ENCODE results near the gene NEDD4L. TPM values are rescaled to one million over a fixed set of nuclear protein-coding genes. Genes with fewer than 3 reads are reported as not detected.

Gene NEDD4L
- total and polyA plus RNA-seq, 10 of the 15 experiments (the other 5 are each of a cell fraction or from before 2014, with no cell fraction given) = 7.4 to 24.0 (median 17.7) TPM

DNA sequence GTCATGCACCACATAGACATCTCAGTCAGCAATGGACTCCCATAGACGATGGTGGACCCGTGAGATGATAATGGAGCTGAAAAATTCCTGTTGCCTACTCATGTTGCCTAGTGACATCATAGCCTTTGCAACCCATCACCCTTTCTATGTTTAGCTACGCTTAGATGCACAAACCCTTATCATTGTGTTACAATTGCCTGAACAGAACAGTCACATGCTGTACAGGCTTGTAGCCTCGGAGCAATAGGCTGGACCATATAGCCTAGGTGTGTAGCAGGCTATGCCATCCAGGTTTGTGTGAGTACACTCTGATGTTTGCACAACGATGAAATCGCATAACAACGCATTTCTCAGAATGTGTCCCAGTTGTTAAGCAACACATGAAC is 363.2 kb downstream of the NEDD4L start:
- no TSS peak for BruUV-seq (replicated peaks)
- no peaks in the 10 kb centered on the region for H3K9me3 ChIP-seq (replicated peaks; ENCODE audit: control insufficient read depth, insufficient read depth, low read length)
- H3K79me2 ChIP-seq (ENCODE audit: control insufficient read depth, insufficient read depth, low read length) = no peaks in the 10 kb centered on the region
- H3K4me3 ChIP-seq = no peak overlapping the region
- no peak overlapping the region for H3K9ac ChIP-seq (ENCODE audit: control insufficient read depth, insufficient read depth, low read length)
- ChIA-PET SMC1A (ENCODE audit: uncharacterized antibody, unreplicated experiment) (interaction anchor here (1.5 kb wide), 1 partner anchor 357 kb away, joined by 3 read pairs; no protein-coding TSS in a partner anchor), RAD21 (ENCODE audit: unreplicated experiment) (no interaction called here), CTCF (interaction anchor here (1.1 to 1.4 kb wide), 3 partner anchors 84 to 361 kb away, joined by 3 to 5 read pairs (median 4); no protein-coding TSS in a partner anchor), POLR2A (no interaction called here)
- no peaks in the 10 kb centered on the region for H4K20me1 ChIP-seq (ENCODE audit: control insufficient read depth, insufficient read depth)
- DNase-seq (ENCODE audit: low read depth, low spot score) = no peak
- intact Hi-C loops (cut with micrococcal nuclease; ENCODE audit: unreplicated experiment) = no loop called here
- TF ChIP-seq, protein P1, sequence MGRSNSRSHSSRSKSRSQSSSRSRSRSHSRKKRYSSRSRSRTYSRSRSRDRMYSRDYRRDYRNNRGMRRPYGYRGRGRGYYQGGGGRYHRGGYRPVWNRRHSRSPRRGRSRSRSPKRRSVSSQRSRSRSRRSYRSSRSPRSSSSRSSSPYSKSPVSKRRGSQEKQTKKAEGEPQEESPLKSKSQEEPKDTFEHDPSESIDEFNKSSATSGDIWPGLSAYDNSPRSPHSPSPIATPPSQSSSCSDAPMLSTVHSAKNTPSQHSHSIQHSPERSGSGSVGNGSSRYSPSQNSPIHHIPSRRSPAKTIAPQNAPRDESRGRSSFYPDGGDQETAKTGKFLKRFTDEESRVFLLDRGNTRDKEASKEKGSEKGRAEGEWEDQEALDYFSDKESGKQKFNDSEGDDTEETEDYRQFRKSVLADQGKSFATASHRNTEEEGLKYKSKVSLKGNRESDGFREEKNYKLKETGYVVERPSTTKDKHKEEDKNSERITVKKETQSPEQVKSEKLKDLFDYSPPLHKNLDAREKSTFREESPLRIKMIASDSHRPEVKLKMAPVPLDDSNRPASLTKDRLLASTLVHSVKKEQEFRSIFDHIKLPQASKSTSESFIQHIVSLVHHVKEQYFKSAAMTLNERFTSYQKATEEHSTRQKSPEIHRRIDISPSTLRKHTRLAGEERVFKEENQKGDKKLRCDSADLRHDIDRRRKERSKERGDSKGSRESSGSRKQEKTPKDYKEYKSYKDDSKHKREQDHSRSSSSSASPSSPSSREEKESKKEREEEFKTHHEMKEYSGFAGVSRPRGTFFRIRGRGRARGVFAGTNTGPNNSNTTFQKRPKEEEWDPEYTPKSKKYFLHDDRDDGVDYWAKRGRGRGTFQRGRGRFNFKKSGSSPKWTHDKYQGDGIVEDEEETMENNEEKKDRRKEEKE (IDR thresholded peaks at IDR 0.05) = no peak
- TF ChIP-seq POLR2AphosphoS5 (IDR thresholded peaks at IDR 0.05; ENCODE audit: low read length) = no peak
- no peak for TF ChIP-seq FOXM1 (IDR thresholded peaks at IDR 0.05; ENCODE audit: low read depth, low read length)
- no peak for TF ChIP-seq ASH2L (IDR thresholded peaks at IDR 0.05; ENCODE audit: borderline replicate concordance, low read depth)
- TF ChIP-seq CBX5 (IDR thresholded peaks at IDR 0.05; ENCODE audit: low read depth) = no peak
- TF ChIP-seq SMARCA5 (IDR thresholded peaks at IDR 0.05) = no peak
- TF ChIP-seq SREBF2 (IDR thresholded peaks at IDR 0.05; ENCODE audit: low read length) = no peak
- no peak for TF ChIP-seq CHD4 (IDR thresholded peaks at IDR 0.05)
- TF ChIP-seq ZBTB33 (IDR thresholded peaks at IDR 0.05) = no peak
- TF ChIP-seq RAD51 (IDR thresholded peaks at IDR 0.05) = no peak
- no peak overlapping the region for H3K4me2 ChIP-seq (ENCODE audit: control insufficient read depth, insufficient read depth)
- peaks cover 0 to 2% of the 10 kb centered on the region in 2 experiments; a peak in 1 of 4 replicates for H3K27me3 ChIP-seq (replicated peaks in 1 of 2; ENCODE audit: control insufficient read depth in 2 of 2, insufficient read depth in 2 of 2, low read length in 1 of 2)
- FAIRE-seq = no peak
- H3K36me3 ChIP-seq (ENCODE audit: control insufficient read depth in 2 of 2, insufficient read depth in 2 of 2, low read length in 1 of 2) = no peaks in the 10 kb centered on the region
- WGBS (ENCODE audit: insufficient coverage, insufficient replicate concordance, low lambda C conversion rate, missing lambda C conversion rate) = 50% methylated on average over 7 of the region's 7 CpGs
- H3K4me1 ChIP-seq (ENCODE audit: control insufficient read depth, insufficient read depth, low read length) = no peaks in the 10 kb centered on the region
- H2AFZ ChIP-seq (ENCODE audit: control insufficient read depth, low read depth, low read length) = no peak overlapping the region
- H3K27ac ChIP-seq (ENCODE audit: control insufficient read depth, insufficient read depth) = no peak overlapping the region
- in situ Hi-C loops (cut with MboI) = no loop called here
- no peak for ATAC-seq
